A549 (cell line): ENCODE data around the gene BPGM.

Experiments
- CTCF ChIP-seq: fragments of >200 bp; sonication (Bioruptor Twin); formaldehyde crosslinking; IDR thresholded peaks from 3 replicates; pipeline ENCODE4 v1.5.1; 2016
- HDAC2 ChIP-seq: fragments of 200-600 bp; sonication (generic); IDR thresholded peaks from 2 replicates; pipeline ENCODE4 v1.6.1; 2016
- MAFK ChIP-seq: fragments of 450-650 bp; IDR thresholded peaks from 2 replicates; pipeline ENCODE4 v1.6.1; 2014; ENCODE audit not compliant: partially characterized antibody
- MAX ChIP-seq: IDR thresholded peaks from 2 replicates; pipeline ENCODE4 v1.6.1; 2012
- POLR2A ChIP-seq: IDR thresholded peaks from 2 replicates; pipeline ENCODE4 v1.6.1; 2012; ENCODE audit warnings: mild to moderate bottlenecking, low read length

- no peak for TF ChIP-seq CTCF
- TF ChIP-seq MAX = no peak
- no peak for TF ChIP-seq POLR2A
- no peak for TF ChIP-seq MAFK
- TF ChIP-seq HDAC2 = no peak
Observed at GRCh38 chr7:134699899-134700298, 53.2 kb downstream of the BPGM start.
